GM12874 (cell line): ENCODE measurements around the gene DEPP1.

ENCODE experiments used
- CTCF ChIP-seq: IDR thresholded peaks from 2 replicates; pipeline ENCODE4 v1.5.1; 2011; ENCODE audit warnings: low read depth, mild to moderate bottlenecking, control low read depth, low read length, moderate library complexity; ENCODE audit not compliant: insufficient read depth

The DEPP1 gene

GRCh38 chr10:44992070-44992731 lies 13.6 kb upstream of the DEPP1 start:
- no peak for TF ChIP-seq CTCF

- no peak for TF ChIP-seq CTCF
Measured at GRCh38 chr10:44991571-44991970, 13.0 kb upstream of the DEPP1 start.

DNA sequence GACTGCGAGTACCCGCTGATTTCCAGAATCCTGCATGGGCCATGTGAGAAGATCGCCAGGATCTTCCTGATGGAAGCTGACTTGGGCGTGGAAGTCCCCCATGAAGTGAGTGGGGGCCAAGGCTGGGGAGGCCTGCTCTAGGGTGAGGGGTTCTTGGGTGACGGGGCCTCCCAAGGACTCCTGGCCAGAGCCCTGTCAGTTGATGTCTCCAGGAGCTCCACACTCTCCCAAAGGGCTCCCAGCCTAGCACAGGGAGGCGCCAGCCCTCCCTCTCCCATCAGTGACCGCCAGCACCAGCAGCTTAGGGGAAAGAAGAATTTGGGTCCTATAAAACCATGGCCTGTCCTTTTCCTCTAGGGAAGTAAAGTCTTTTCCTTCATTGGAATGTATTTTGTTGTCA lies 12.4 kb upstream of the DEPP1 start:
- no peak for TF ChIP-seq CTCF

DNA sequence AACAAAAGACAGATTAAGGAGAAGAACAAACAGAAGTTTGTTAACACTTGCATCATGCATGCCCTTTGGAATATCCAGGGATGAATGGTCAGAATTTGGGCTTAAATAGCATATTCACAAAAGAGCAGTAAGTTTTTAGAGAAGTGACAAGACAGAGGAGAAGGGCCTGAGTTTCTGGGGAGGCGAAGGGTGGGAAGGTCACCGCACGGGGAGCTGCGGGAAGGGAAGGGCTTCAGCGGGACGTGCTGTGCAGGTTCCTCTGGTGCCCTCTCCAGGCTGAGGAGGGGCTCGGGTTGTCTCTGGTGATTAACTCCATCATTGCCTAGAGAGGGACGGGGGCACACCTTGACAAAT lies 11.7 kb upstream of the DEPP1 start:
- no peak for TF ChIP-seq CTCF

DNA sequence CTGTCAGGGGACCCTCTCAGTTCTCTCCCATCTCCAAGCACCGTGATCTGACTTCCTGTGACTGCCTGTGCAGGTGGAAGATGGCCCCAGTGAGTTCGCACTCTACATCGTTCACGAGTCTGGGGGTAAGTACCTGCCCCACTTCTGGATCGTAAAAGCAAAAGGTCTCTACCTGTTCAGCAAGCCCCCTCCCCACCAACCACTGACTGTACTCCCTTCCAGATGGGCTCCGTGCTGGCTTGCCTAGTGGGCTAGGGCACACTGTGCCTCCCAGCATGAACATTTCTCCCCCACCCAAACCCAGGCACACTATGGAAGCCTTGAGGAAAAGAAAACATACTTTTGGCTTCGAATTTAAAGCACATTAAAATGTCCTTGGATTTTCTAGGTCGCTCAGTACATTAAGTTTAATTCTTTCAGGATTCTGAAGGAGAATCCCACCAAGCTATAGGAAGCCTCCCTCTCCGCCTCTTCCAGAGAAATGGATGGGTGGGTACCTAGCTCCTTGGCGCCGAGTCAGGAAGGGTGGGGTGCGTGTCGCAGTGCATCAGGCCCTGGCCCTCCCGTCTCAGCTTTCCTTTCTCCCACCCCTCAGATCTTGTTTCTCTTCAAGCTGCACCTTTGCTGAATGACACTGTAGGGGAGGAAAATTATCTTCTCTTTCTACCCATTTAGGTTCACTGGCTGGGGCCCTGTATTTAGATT lies 11.1 kb upstream of the DEPP1 start:
- TF ChIP-seq CTCF = no peak

DNA sequence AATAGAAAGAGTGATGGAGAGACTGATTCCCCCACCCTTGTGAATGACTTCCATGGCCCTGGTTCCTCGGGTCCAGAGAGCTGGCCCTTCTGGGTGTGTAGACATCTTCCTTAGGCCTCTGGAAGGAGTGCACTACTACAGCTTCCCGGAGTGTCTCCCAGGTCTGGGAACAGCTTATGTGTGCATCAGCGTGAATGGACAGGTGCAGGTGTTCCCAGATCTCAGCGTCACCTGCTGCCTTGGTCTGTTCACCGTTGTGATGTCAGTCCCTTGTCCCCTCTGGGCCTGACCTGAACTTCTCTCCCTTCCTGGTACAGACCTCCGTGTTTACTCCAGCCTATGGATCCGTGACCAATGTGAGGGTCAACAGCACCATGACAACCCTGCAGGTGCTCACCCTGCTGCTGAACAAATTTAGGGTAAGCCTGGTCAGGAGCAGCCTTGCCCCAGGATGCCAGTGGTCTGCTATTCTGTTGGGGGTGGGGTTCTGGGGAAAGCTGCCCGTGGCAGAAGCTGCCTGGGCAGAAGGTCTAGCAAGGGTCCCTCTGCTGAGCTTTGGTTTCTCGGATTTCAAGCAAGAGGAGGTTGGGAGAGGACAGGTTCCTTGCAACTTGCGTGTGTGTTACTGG lies 10.5 kb upstream of the DEPP1 start:
- TF ChIP-seq CTCF = no peak

GRCh38 chr10:44986670-44987069 lies 8.1 kb upstream of the DEPP1 start:
- TF ChIP-seq CTCF = no peak
